Germinal center (tissue), 1 donor: ENCODE results near the gene MED31.
"Not testable (repeated sequence)": the region's sequence is repeated elsewhere in the genome, so short reads cannot be mapped to it uniquely, and the experiment has no call there.

Experiments
- DNase-seq: peaks from one replicate; pipeline ENCODE4 v3.0.0; 2012; ENCODE audit warnings: mixed read lengths, low spot score

Gene MED31

GRCh38 chr17:6651354-6651918 is at the start of gene MED31, which contains the start of gene C17orf100:
Gene MED31 (minus strand): TSS chr17:6651605. CDS start chr17:6651528, 77 bp downstream.
Gene C17orf100 (plus strand): TSS chr17:6651762. CDS start chr17:6651914, 152 bp downstream.
- DNase-seq = peak; percentile 95

- no peak for DNase-seq
Measured at GRCh38 chr17:6700948-6701307, 49.5 kb upstream of the MED31 start.

DNA sequence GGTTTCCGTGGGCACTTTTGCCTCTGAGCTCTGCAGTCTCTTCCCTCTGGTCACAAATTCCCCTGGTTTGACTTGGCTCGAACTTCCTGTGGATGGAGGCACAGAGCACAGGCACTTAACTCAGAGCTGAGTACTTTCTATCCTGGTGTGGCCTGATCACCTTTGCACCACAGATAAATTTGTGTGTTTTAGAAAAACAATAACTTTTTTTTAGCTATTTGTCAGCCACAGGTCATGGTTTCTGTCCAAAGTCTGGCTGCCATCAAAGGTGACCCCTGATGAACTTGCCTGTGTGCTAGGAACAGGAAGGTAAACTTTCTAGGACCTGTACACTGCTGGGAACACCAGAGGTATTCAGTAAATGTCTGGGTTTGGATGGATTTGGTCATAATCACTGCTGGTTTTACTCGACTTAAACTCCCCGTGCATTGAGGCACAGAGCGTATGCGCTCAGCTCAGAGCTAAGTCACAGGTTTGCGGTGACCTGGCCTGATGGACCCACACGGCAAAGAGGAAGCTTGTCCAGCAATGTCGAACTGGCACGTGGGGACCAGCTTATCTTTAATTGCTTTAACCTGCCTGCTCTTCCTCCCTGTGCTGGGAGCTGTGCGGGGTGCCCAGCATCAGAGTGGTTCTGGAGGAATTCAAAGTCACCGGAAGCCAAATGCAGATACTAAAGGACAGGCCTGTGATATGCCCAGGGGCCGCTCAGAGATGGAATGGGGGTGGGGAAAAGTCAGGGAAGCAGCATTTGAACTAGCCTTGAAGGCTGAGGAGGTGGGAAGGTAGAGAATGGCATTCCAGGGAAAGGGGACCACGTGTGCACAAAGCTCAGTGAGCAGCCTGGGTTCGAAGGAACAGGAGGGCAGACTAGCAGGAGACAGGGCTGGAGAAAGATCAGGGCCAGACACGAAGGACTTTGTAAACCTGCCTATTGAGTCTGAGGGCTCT is 48.9 kb upstream of the MED31 start:
- no peak for DNase-seq

DNA sequence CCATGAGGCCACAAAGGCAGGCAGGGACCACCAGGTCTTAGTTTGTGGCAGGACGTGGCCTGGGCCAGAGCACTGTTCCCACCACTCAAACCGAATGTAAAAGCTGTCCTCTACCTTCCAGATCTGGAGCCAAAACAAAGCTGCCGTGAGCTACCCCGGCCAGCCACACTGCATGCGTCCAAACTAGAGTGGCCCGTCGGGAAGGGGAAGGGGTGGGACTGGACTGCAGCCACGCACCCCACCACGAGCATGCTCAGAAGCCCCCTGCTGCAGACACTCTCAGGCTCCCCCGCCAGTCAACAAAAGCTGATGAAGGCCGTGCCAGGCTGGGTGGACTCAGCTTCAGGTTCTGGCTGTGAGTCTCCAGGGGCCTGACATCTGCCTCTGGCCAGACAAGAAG is 46.6 kb upstream of the MED31 start:
- DNase-seq = no peak

- DNase-seq = no peak
Measured at GRCh38 chr17:6696906-6697305, 45.5 kb upstream of the MED31 start.

GRCh38 chr17:6695565-6695964 is 44.2 kb upstream of the MED31 start:
- DNase-seq = no peak

- DNase-seq = no peak
Measured at GRCh38 chr17:6695051-6695450, 43.6 kb upstream of the MED31 start.

DNA sequence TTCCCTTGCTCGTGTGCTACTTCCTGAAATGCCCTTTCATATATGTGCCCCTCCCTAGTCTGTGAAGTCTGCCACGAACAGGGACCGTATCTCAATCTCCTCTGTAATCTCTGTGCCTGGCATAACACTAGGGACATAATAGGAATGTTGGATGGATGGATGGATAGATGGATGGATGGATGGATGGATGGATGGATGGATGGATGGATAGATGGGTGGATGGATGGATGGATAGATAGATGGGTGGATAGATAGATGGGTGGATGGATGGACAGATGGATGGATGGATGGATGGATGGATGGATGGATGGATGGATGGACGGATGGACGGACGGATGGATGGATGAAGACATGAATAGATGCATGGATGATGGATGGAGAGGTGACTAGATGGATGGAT is 40.6 kb upstream of the MED31 start:
- not testable (repeated sequence) for DNase-seq

GRCh38 chr17:6691546-6691945 is 40.1 kb upstream of the MED31 start:
- DNase-seq = no peak

DNA sequence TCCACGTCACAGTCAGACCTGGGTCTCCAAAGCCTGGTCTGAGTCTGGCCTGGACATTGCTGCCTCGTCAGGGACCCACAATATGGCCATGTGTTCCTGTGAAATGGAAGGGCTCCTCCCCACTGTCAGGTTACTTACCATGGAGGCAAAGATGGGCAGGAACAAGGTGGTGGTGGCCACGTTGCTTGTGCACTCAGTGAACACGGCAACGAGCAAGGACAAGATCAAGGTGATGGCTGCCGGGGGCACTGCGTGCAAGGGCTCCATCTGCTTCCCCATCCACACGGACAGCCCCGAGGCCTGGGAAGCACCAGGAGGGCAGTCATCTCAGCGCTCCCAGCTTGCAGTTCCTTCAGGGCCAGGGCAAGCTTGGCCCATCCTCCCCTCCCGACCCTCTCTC is 39.2 kb upstream of the MED31 start:
- DNase-seq = no peak

DNA sequence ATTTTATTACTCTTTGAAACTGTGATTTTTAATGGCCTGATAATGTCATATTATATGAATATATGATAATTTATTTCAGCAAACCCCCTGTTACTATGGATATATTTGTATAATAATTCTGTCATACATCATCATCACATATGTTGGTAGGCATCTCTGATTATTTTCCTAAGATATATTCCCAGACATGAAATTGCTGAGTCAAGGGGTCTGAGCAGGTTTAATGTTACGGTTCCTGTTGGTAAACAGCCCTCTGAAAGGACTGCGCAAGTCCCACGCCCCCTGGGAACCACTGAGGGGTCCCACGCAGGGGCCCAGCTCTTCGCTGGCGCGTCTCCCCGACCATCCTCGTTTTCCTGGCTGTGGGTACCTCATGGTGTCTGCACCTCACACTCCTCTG is 37.5 kb upstream of the MED31 start:
- DNase-seq = no peak

GRCh38 chr17:6686026-6686425 is 34.6 kb upstream of the MED31 start:
- no peak for DNase-seq

GRCh38 chr17:6684881-6685767 is 33.7 kb upstream of the MED31 start:
- DNase-seq = no peak

DNA sequence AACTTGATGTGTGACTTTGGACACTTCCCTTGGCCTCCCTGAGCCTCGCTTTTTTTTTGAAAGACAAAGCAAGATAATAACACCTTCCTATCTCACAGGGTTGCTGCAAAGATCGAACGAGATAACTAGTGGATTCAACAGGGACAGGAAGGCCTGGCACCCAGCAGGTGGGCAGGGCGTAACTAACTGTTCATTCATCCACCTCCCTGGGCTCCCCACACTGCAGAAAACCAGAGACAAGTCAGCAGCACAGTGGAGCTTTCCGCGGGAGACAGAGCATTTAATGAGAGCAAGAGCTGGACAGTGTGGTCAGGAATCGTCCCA is 33.0 kb upstream of the MED31 start:
- no peak for DNase-seq

- no peak for DNase-seq
Measured at GRCh38 chr17:6683730-6684459, 32.5 kb upstream of the MED31 start.

DNA sequence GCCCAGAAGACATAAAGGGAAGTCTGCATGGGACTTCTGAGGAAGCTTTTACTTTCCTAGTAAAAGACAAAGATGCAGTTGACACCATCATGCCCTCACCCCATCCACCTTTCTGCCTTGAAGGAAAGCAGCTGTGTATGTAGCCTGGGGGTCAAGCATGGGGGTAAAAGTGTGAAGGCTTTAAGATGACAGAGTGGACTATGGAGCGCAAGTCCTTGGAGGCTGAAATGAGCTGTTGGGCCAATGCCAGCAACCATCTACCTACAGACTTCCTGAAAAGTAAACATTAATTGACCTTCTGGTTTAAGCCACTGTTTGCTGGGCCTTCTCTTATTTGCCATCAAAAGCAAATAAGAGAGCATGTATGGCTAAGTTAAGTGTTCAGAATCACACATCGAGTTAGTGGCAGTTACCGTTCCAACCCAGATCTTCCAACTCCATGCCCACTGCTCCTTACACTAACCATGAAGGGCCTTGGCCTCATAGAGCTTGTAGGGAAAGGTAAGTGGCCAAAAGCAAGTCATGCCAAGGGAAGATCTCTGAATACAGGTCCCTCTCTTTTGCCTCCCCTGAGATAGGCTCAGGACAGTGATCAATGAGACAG is 31.8 kb upstream of the MED31 start:
- no peak for DNase-seq

GRCh38 chr17:6682339-6682738 is 30.9 kb upstream of the MED31 start:
- no peak for DNase-seq

DNA sequence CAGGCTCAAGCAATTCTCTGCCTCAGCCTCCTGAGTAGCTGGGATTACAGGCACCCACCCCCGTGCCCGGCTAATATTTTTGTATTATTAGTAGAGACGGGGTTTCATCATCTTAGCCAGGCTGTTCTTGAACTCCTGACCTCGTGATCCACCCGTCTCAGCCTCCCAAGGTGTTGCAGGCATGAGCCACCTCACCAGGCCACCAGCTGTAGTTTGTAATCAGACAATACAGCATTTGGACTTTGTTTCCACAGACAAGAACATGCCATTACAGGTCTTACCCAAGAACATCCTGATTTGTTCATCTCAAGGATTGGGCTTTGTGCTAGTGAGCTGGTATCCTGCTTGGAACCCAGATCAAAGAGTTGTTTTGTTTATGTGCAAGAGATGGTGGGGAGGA is 30.3 kb upstream of the MED31 start:
- DNase-seq = no peak

- DNase-seq = no peak
Measured at GRCh38 chr17:6681176-6681575, 29.8 kb upstream of the MED31 start.

GRCh38 chr17:6679241-6679640 is 27.8 kb upstream of the MED31 start:
- DNase-seq = no peak

- no peak for DNase-seq
Measured at GRCh38 chr17:6677946-6678345, 26.5 kb upstream of the MED31 start.
